HS-27A (cell line): ENCODE measurements around the gene FARS2.

Experiments used
- DNase-seq: peaks from one replicate; pipeline ENCODE4 v3.0.0-alpha.2; 2012; ENCODE audit warnings: low read depth, missing footprints

The FARS2 gene

DNA sequence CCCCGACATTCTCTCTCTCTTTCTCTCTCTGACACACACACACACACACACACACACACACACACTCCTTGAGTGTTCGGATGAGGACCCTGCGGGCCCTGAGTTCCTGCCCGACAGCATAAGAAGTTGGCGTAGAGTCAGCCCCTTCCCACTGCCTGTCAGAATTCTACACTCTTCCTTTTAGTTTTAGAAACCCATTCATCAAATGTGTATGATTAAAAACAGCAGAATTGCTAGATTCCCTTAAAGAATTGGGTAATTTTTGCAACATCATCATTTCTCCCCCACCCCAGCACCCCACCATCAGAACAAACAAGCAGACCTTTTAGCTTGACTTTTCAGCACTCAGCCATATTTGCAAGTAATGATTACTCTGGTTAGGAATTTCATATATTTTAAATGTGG is 322.8 kb downstream of the FARS2 start:
- DNase-seq = no peak

DNA sequence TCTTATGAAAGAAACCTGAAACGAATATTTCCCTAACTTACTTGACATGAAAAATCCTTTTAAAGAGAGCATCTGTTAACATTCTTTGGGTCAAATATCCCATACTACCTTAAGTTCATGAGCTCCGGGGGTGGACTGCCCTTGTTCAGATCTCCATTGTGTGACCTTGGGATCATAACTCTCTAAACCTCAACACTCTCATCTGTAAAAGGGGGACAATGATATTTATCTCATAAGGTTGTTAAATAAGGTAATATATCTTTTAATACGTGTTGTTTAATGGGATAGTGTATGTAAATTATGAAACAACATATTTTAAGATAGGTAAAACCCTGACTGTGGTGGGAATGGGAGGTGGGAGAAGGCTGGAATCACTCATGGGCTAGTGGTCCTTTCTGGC is 326.3 kb downstream of the FARS2 start:
- DNase-seq = no peak

DNA sequence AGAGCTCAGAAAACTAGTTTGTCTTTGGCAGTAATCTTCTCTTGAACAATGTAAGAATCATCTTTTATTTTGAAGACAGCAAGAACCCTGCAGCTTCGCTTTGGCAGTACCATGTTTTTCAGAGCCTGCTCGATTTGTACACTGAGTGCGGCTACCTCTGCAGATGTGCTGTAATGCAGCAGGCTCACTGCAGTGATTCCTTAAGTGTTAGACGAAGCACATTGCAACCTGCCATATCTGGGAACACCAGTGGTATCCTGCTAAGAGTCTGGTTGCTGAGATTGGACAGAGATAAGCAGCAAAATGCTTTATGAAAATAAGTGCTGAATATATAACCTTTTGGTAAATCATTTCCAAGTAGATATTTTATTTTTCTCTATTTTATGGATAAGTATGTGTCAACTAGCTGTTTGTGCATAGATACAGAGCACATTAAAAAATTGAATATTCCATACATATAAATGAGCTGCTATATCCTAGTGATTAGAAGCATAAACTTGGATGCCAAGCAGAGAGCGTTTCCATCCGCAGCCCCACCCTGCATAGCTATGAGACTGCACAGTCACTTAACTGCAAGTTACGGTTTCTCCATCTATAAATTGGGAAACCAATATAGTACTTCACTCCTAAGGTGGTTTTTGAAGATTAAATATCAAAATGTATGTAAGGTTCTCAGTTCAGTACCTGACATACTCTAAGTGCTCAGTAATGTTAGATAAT is 328.3 kb downstream of the FARS2 start:
- DNase-seq = no peak

DNA sequence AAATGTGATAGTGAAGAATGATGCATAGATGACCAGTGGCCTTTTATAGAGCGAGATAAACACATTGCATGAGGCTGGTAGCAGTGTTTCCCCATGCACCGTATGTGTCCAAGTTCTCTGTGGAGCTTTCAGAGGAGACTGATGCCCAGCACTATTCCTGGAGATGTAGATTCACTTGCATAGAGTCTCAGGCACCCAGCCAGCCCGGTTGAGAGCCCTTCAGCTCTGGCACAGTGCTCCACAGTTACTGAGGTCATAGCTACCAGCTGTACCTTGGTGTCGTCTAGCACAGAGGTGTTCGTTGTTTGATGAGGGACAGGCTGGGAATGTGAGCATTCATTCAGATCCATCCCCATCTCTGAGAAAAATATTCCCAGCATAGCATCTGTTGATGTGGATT is 328.9 kb downstream of the FARS2 start:
- no peak for DNase-seq

DNA sequence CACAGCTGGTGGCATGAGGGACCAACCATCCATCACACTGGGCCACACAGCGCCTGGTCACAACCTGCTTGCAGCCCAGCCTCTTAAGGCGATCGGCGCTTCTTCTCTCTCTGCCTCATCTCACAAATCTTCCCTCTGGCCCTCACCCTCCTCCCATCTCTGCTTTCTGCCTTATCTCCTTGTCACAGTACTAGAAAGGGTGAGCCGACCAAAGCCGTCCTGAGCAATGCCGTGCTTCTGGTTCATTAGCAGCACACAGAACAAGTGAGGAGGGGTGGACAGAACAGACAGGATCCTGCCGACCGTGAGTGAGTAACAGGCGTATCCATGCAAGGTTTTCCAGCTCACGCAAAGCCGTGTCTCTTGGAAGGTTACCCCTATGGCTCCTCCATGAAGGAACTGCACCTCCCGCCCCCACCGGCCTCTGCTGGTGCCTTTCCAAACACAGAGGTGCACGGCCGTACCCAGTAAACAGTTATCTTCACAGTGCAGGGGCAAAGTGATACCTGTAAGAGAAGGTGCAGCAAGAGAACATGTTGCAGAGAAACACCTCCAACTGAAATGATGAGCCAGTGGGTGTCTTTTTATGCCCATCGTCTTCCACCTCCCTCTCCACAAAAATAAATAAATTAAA is 331.7 kb downstream of the FARS2 start:
- DNase-seq = no peak

DNA sequence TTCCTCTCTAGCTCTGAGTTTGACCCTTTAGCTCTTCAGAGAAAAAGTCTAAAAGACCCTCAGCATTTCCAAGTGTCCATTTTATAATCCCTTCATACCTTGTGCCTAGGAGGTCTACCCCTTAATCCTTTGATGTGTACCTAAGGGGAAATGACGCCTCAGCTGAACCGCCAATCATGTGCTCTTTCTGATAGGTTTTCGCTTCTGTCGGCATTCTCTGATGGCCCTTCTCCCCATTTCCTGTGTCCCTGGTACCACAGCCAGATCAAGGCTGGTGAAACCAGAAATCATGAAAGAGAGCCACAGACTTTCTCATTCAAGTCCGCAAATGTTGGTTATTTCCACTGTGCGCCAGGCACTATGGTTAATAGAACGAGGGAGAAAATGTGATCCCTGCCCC is 333.9 kb downstream of the FARS2 start:
- no peak for DNase-seq

DNA sequence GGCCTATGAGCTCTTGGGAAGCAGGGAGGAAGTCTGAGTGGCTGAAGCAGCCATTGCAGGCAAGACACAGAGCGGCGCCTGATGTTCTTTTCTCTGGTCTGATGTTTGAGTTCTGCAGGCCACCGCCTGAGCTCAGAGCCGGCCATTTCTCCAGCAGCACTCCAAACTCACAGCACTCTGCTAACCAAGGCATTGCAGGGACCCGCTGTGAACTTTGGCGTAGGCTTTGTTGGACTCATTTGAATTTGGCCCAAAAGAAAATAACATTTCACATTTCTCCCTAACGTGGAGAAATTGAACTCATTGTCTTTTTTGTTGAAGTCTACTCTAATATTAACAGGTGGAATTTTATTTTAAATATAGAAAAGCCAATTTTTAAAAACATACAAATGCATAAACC is 336.1 kb downstream of the FARS2 start:
- no peak for DNase-seq

DNA sequence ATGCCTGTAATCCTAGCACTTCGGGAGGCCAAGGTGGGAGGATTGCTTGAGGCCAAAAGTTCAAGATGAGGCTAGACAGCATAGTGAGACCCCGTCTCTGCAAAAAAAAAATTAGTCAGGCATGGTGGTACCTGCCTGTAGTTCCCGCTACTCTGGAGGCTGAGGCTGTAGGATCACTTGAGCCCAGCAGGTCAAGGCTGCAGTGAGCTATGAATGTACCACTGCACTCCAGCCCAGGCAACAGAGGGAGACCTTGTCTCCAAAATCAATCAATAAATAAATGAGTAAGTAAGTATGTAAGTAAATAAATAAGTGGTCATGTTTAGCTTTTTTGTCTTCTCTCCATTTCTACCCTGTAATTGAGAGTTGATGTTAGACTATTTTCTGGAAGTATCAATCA is 336.8 kb downstream of the FARS2 start:
- DNase-seq = no peak

DNA sequence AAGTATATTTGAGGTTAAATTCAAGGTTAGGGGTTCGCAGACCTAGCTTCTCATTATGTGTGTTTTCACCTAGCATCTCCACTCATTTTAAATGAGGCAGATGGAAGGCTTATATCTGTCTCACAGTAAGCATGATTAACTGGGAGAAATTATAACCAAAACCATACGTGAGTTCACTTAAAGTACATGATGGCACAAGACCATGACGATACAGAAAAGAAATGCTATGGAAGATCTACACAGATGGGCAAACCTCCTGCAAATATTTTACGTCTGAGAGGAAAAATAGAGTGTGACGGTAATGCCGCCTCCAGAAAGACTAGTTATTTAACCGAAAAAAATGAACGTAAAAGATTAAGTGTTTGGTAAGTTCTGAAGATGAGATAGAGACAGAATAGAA is 337.8 kb downstream of the FARS2 start:
- no peak for DNase-seq

DNA sequence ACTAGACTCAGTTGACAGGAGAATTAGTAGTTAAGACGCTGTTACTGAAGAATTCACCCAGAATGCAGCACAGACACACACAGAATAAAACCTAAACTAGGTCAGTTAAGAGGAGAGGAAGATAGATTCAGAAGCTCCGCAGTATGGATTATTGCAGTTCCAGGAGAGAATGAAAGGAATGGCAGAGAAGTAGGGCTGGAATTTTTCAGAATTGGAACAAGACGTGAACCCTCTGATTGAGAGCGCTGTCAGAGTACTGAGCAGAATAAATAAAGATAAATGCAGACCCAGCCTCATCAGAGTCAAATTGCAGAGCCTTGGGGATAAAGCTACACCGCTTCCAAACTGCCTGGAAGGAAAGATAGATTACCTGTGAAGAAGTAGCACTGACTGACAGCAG is 344.6 kb downstream of the FARS2 start:
- DNase-seq = no peak

DNA sequence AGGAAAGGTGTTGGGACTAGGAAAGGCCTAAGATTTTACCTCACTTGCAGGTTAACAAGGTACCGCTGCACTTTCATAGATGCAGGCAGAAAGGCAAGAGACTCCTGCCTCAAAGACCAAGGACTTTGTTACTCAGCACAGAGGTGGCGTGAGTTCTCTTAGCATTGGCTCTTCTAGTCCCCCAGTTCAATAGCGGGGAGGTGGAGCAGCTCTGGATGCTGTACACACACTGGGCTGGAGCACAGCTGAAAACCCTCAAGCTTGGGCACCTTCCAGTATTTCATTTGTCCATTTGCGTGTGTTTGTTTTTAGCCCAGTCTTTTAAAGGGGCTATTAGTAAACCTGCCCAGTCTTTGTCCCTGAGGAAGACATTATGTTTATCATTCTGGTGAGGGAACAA is 345.2 kb downstream of the FARS2 start:
- DNase-seq = no peak

DNA sequence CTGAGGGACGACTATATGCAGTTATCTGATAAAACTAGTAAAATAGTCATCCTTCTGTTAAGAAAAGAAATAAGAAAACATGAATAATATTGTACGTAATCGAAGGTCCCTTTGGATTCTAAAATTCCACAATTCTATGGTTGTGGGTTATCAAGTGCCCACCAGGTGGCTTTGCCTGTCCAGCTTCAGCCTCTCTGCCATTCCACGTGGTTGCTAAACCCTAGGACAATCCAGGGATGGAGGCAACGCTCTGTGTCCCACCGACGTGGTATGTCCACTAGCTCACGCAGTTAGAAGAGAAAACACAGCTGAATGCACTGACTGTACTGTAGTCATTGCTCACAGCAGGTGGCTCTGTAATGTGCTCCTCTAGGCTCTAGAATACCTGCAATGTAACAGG is 349.3 kb downstream of the FARS2 start:
- no peak for DNase-seq

DNA sequence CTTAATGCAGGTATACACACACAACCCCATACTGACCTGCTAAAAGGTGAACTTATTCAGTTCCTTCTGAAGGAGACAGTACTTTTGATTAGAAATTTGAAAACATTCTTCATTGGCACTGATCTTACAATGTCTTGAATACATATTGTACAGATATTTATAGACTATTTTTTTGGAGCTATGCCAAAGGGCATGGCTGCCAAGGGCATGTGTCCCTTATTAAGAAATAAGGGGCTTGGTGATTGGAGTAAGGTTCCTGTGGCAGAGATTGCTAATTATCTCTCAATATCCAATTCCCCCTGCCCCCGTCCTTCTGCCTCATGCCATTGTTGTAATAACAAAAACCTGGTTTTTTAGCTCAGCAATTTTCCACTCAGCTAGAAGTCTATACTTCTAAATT is 355.9 kb downstream of the FARS2 start:
- no peak for DNase-seq

DNA sequence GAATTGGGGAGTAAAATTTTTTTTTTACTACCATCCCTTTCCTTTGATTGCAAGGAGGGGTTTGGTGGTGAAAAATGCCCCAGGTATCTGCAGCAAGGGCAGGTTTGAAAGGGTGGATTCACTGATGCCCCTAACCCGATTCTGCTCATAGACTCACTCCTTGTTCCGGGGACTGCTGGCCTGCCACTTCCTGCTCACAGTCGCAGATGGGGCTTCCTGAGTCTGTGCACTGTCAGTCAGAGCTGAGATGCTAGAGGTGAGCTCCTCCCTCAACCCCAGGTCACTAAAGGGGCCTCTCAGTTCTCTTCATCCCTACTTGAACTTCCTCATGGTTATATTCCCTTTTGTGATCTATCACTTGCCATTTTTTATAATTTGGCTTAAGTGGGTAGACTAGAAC is 357.9 kb downstream of the FARS2 start:
- DNase-seq = no peak

DNA sequence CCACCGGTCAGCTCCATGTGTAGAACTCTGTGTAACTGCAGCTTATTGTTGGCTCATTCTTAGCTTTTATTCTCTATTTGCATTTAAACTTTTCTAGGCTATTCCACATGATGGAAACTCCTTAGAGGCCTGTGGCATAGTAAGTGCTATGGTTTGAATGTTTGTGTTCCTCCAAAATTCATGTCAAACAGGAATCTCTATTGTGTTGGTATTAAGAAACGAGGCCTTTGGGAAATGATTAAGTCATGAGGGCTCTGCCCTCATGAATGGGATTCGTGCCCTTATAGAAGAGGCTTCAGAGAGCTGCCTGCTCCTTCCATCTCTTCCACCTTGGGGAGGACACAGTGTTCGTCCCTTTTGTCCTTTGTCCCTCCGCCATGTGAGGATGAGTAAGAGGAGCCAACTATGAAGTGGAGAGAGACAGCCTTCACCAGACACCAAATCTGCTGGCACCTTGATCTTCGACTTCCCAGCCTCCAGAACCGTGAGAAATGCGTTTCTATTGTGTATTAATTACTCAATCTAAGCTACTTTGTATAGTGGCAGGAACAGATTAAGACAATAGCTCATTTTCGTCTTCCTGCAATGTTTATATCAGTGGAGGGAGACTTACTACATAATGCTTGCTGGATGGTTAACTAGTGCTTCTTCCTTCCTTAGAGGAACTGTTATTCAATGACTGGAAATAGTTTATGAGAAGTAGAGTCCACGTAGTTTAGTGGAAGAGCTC is 361.1 kb downstream of the FARS2 start:
- no peak for DNase-seq

DNA sequence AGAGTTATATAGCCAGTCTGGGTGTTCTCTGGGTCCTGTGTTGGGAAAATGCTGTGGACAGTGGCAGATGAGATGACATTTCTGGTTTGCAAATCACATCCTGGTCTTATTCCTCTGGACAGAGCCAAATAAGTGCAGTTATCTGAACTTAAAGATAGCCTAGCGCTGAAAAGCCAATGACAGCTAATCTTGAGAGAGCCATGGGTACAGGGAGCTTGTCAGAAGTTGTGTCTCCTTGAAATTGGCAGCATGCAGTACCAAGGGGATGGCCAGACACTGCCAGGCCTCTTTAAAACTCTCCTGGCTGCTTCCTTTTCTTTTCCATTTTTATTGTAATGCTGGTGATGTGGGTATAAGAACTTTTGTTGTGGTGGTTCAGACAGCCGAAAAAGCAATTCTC is 362.5 kb downstream of the FARS2 start:
- no peak for DNase-seq

DNA sequence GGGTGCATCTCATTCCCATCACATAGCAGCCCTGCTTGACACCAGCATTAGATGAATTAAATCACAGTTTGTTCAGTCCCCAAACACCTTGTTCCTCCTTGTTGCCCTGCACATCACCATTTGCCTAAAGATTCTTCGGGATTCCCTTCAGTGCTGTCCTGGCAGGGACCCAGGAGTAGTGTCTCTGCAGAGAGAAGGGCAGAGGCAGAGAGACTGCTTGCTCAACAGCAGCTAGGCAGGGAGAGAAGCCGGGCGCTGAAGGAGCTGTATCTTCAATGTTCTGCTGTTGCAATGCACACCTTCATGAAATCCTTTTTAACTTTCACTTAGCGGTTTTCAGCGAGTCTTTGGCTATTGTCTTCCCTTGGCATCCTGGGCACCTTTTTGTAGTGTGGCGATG is 362.9 kb downstream of the FARS2 start:
- no peak for DNase-seq

DNA sequence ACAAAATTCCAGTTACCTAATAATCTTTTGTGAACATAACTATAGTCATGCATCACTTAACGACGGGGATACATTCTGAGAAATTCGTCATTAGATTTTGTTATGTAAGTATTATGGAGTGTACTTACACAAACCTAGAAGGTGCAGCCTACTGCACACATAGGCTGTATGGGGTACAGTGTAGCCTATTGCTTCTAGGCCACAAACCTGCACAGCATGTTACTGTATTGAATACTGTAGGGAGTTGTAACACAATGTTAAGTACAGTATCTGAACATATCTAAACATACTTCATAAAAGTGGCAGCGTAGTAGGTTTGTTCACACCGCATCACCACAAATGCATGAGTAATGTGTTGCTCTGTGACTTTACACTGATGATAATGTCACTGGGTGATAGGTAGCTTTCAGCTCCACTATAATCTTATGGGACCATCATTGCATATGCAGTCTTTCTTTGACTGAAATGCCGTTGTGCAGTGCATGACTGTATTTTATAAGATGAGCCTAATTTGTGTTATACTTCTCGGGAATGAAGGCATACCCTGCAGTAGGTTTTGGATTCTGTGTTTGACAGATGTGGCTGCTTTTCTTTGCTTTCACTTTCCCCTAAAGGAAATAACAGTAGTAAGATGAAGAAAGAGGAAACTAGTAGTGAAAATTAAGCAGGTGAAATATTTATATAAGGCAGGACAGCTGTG is 365.6 kb downstream of the FARS2 start:
- no peak for DNase-seq

DNA sequence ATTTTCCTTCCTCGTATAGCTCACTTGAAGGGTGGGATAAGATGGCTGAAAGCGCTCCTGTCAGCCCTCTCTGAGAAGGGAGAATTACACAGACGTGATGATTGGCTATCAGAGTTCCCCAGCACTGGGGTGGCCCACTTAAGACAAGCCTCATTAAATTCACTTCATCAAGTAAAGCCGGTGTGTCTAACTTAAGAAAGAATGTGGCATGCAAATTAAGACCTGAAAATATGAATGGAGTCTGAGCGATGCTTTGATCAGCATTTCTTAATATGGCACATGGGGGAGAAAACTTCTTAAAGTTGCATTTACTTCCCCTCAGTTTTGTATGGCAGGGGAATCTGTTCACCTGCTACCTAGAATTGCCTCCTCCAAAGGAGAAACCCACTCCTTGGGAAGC is 369.3 kb downstream of the FARS2 start:
- DNase-seq = no peak

DNA sequence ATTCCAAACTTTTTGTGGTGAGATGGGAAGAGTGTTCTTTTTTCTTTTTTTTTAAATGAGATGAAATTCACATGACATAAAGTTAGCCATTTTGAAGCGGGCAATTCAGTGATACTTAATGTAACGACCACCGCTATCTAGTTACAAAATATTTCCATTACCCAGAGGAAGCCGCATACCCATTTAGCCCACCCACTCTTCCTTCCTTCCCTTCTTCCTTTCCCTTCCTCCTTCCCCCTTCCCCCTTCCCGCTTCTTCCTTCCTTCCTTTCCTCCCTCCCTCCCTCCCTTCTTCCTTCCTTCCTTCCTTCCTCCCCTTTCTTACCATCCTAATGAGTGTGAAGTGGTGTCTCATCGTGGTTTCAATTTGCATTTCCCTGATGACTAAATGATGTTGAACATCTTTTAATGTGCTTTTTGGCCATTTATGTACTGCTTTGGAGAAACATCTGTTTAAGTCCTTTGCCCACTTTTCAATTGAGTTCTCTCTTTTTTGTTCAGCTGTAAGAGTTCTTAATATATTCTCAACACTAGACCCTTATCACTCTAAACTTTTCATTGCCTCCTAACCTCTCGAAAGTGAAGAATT is 371.1 kb downstream of the FARS2 start:
- no peak for DNase-seq

DNA sequence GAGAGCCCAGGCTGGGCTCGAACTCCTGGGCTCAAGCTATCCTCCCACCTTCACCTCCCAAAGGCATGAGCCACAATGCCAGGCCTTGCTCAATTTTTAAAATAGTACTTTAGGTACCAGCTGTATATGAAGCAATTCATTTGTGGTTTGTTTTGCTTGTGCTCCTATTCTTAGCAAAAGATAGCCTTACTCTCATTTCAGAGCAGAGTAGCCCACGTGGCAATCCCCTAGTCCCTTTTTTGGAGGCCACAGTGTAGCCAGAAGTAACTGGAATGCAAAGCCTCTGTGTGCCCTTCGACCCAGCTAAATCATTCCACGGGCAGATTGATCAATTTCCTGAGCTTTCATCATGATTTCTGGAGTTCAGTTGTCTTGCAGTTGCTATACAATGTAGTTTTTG is 373.2 kb downstream of the FARS2 start:
- DNase-seq = no peak

DNA sequence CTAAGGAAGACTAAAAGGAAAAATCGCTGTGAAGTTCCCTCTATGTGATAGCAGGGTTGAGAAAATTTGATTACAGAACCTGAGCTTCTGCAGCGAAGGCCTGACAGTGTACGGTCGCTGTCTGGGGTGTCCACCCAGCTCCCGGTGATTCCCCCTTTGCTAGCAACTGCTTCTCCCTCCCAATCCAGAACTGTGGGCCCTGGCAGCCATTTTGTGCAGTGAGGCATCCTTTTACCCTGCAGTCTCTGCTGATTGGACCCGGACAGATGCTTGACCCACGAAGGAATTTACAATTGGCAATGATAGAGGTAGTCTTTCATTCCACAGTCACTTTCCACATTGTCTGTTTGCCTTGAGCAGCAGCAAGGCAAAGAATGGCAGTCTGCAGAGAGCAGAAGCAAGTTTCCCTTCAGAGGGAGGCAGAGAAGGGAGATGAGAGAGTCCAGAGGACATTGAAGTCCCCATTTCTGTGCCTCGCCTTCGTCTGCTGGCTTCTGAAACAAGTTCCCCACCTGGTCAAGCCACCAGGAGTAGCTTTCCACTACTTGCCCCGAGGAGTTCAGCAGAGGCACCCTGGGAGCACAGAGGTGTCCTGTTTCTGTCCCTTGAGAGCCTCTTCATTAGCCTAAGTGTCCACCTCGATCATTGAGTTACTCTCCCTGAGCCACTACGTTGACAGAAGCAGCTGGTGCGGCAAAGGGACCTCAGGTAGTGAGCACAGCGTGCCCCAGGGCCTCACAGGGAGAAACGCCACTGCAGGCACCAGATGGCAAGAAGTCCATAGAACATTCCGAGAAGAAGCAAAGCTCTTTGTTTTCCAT is 375.1 kb downstream of the FARS2 start:
- no peak for DNase-seq
